T-helper 17 cell (primary cell): ENCODE measurements around the gene SH3BP4. TPM values are rescaled to one million over a fixed set of nuclear protein-coding genes. Genes with fewer than 3 reads are reported as not detected.

ENCODE experiments used
- ATAC-seq: fragments of 150-1000 bp; cut with Tn5 transposase; 2 replicates; pipeline ENCODE4 v1.10.0; 2021; ENCODE audit warnings: mild to moderate bottlenecking, moderate library complexity
- DNase-seq, 3 donors: peaks; one replicate each; pipeline versions ENCODE4 v3.0.0 to v3.0.0-alpha.2; 2020 to 2021
- H3K9me3 ChIP-seq: one replicate; pipeline ENCODE4 v1.7.0; 2013; ENCODE audit warnings: low read length, mild to moderate bottlenecking; ENCODE audit not compliant: control insufficient read depth, poor library complexity, severe bottlenecking
- H3K27ac Mint-ChIP-seq: one replicate; pipeline ENCODE4 v1.8.0; 2022; ENCODE audit warnings: mild to moderate bottlenecking, moderate library complexity, mixed read lengths
- H3K27me3 Mint-ChIP-seq: one replicate; pipeline ENCODE4 v1.8.0; 2022; ENCODE audit warnings: mixed read lengths
- H3K36me3 Mint-ChIP-seq: one replicate; pipeline ENCODE4 v1.8.0; 2022; ENCODE audit warnings: low read depth, mixed read lengths
- H3K4me1 Mint-ChIP-seq: one replicate; pipeline ENCODE4 v1.8.0; 2022; ENCODE audit warnings: mild to moderate bottlenecking, mixed read lengths
- H3K4me3 Mint-ChIP-seq: one replicate; pipeline ENCODE4 v1.8.0; 2022; ENCODE audit warnings: mild to moderate bottlenecking, moderate library complexity, mixed read lengths
- total RNA-seq, 4 donors: library from RNA in 2 of 4; stranded (reverse) in 2 of 4; gene quantifications; one replicate each; pipeline ENCODE4 v1.2.3 and lab custom pipeline; 2022 to 2026

Gene SH3BP4
- total RNA-seq, 2 donors from 2014 or later = 0.15 to 0.94 TPM

DNA sequence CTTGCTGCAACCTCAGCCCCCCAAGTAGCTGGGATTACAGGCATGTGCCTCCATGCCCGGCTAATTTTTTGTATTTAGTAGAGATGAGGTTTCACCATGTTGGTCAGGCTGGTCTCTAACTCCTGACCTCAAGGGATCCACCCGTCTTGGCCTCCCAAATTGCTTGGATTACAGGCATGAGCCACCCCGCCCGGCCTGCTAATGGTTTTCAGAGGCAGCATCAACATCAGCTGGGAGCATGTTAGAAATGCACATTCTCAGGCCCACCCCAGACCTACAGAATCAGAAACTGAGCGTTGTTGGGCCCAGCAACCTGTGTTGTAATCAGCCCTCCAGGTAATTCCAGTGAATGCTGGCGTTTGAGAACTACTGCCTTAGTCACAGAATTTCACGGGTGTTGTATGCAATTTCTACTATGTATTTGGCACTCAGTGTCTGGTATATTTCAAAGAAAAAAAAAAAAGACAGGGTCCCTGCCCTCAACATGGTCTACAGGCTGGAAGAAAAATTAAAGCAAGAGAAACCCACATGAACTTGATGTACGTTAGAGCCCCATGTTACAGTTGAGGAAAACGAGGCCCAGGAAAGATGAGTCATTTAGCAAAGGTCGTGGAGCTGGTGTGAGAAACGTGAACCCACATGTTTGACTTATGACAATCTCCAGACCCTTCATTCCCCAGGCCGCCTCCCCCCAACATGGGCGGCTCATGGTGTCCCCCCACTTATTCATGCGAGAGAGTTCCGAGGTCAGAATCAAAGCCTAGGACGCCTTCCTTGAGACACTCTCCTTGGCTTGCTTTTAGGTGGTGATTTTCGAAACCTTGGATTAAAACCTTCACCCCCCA is 35.3 kb downstream of the SH3BP4 start:
- DNase-seq (no peak), ATAC-seq (no peak)
- Mint-ChIP-seq H3K4me1 (no peaks in the 10 kb centered on the region), H3K4me3 (no peak overlapping the region), H3K27ac (no peak overlapping the region), H3K27me3 (peaks cover 31% of the 10 kb centered on the region), H3K36me3 (no peaks in the 10 kb centered on the region)
- no peaks in the 10 kb centered on the region for H3K9me3 ChIP-seq

DNA sequence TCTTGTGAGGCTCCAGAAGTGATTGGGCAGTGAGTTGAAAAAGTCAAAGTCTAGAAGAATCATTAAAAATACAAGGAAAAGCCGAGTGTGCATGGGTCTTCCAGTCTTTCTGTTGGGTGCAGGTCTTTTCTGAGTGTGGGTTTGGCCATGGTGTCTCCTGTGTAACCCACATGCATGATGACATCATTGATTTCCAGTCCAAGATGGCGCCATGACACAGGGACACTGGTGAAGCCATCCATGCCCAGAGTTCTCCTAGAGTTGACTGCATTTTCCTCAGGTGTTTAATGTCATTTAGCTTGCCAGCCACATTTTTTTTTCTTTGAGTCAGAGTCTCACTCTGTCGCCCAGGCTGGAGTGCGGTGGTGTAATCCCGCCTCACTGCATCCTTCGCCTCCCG is 35.9 kb downstream of the SH3BP4 start:
- Mint-ChIP-seq H3K4me1 (no peaks in the 10 kb centered on the region), H3K27ac (no peak overlapping the region), H3K36me3 (no peaks in the 10 kb centered on the region), H3K4me3 (no peak overlapping the region), H3K27me3 (peaks cover 31% of the 10 kb centered on the region)
- no peak for ATAC-seq
- no peaks in the 10 kb centered on the region for H3K9me3 ChIP-seq
- no peak for DNase-seq

DNA sequence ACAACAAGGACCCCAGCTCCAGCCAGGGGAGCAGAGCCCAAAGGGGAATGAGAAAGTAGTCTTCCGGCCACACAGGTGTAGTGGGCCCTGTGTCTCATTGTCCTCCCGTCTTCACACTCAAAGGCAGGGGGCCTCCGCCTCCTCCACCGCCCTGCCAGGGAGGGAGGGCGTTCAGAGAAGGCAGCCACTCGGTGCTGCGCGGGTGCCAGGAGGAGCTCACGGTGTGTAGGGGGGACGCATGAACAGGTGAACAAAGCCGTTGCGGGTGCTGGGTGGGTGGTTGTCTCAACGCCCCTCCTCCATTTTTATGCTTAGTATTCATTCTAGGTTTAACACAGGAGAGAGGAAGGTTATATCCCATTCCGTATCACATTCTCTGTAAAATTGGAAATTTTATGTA is 36.7 kb downstream of the SH3BP4 start:
- Mint-ChIP-seq H3K27me3 (peaks cover 31% of the 10 kb centered on the region), H3K36me3 (no peaks in the 10 kb centered on the region), H3K4me1 (no peaks in the 10 kb centered on the region), H3K4me3 (no peak overlapping the region), H3K27ac (no peak overlapping the region)
- DNase-seq (no peak), ATAC-seq (no peak)
- H3K9me3 ChIP-seq = no peaks in the 10 kb centered on the region

DNA sequence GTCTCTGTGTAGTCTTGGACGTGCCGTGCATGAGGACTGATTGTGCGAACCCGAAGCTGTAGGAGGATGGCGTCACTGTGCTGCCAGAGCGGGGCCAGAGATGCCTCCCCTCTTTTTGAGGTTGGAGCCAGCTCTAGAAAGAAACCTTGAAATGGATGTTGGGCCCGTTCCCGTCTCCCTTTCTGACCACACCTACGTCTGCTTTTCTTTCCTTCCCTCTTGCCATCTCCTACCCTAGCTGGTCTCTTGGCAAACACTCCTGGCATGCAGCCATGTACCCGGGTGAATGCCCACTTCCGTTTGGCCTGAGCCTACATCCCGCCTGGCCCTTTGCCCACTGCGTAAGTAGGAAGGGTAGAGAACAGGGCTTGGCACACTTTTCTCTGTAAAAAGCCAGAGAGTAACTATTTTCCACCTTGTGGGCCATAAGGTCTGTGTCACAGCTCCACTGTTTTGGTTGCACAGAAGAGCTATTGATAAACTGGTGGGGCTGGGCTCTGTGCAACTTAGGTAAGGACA is 37.4 kb downstream of the SH3BP4 start:
- Mint-ChIP-seq H3K27me3 (peaks cover 32% of the 10 kb centered on the region), H3K4me3 (no peak overlapping the region), H3K27ac (no peak overlapping the region), H3K4me1 (peaks cover 4% of the 10 kb centered on the region), H3K36me3 (no peaks in the 10 kb centered on the region)
- no peak for ATAC-seq
- no peak for DNase-seq
- H3K9me3 ChIP-seq = no peaks in the 10 kb centered on the region

DNA sequence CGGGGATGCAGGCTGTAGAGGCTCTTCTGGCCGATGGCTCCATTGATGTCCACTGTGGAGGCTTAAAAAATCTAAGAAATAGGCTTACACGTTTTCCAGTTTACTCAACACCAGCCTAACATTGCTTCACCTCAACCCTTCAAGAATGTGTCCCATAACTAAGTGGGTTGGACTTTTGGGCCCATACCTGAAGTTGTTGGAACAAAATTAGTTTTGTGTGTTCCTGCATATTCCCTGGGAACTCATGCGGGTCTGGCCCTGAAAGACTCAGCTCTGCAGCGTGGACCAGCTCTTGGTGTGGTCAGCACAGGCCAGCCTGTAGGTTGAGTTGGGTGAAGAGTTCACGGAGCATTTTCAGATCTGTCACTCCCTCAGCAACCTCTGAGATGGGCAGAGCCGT is 38.5 kb downstream of the SH3BP4 start:
- Mint-ChIP-seq H3K27ac (no peak overlapping the region), H3K36me3 (no peaks in the 10 kb centered on the region), H3K27me3 (peaks cover 39% of the 10 kb centered on the region), H3K4me1 (peaks cover 7% of the 10 kb centered on the region), H3K4me3 (no peak overlapping the region)
- DNase-seq = no peak
- no peak for ATAC-seq
- H3K9me3 ChIP-seq = no peaks in the 10 kb centered on the region

DNA sequence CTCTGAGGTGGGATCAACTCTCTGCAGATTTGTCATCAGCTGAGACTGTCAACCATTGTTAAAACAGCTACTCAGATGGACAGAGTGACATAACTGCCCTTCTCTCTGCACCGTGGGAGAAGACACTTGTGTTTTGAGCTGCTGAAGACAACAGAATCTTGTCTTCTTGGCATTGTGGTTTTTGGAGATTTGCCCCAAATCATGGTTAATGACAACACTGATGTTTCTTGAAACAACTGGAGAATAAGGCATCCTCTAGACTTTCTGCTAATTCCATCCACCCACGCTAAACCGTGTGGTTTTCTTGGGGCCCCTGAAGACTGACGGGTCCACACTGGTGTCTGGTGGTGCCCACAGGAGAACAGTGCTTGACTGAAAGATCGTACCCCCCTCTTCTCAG is 39.5 kb downstream of the SH3BP4 start:
- peaks cover 45% of the 10 kb centered on the region for H3K27me3 Mint-ChIP-seq
- DNase-seq (no peak), ATAC-seq (no peak)
- H3K4me3 Mint-ChIP-seq = no peak overlapping the region
- peaks cover 7% of the 10 kb centered on the region for H3K4me1 Mint-ChIP-seq
- no peaks in the 10 kb centered on the region for H3K36me3 Mint-ChIP-seq
- H3K27ac Mint-ChIP-seq = no peak overlapping the region
- H3K9me3 ChIP-seq = no peaks in the 10 kb centered on the region

DNA sequence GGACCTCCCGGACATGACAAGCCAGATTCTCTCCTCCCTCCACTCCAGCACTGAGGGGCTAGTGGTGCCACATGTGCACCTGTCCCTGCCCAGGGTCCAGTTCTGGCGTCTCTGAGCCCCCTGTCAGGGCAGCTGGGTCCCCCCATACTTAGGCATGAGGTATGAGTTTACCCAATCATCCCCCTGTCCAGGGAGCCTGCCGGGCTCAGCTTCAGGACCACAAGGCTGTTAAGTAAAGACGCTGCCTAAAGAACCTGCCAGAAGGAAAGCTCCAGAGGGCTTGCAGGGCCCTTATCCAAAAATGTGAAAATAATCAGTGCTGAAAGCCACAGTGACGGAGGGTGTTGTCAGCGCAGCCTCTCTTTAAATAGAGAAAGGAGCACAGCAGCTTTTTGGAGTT is 40.0 kb downstream of the SH3BP4 start:
- Mint-ChIP-seq H3K36me3 (no peaks in the 10 kb centered on the region), H3K27me3 (peaks cover 45% of the 10 kb centered on the region), H3K27ac (no peak overlapping the region), H3K4me3 (no peak overlapping the region), H3K4me1 (peaks cover 7% of the 10 kb centered on the region)
- no peak for DNase-seq
- no peak for ATAC-seq
- H3K9me3 ChIP-seq = no peaks in the 10 kb centered on the region

DNA sequence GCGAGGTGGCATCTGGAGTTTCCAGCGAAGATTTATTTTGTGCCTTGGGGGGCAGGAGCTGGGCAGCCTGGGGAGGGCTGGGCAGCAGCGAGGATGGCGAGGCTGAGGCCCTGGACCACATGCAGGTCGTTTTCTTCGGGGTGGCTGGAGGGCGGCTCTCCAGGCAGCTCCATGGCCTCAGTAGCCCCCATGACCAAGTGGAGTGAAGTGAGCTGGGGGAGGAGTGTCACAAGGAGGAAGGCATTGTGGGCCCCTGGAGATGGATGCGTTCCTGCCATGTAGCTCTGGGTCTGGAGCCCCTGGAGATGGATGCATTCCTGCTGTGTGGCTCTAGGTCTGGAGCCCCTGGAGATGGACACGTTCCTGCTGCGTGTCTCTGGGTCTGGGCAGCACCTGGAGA is 40.4 kb downstream of the SH3BP4 start:
- ATAC-seq = no peak
- Mint-ChIP-seq H3K4me1 (peaks cover 7% of the 10 kb centered on the region), H3K27ac (no peak overlapping the region), H3K4me3 (no peak overlapping the region), H3K27me3 (peaks cover 45% of the 10 kb centered on the region), H3K36me3 (no peaks in the 10 kb centered on the region)
- no peak for DNase-seq
- H3K9me3 ChIP-seq = no peaks in the 10 kb centered on the region

DNA sequence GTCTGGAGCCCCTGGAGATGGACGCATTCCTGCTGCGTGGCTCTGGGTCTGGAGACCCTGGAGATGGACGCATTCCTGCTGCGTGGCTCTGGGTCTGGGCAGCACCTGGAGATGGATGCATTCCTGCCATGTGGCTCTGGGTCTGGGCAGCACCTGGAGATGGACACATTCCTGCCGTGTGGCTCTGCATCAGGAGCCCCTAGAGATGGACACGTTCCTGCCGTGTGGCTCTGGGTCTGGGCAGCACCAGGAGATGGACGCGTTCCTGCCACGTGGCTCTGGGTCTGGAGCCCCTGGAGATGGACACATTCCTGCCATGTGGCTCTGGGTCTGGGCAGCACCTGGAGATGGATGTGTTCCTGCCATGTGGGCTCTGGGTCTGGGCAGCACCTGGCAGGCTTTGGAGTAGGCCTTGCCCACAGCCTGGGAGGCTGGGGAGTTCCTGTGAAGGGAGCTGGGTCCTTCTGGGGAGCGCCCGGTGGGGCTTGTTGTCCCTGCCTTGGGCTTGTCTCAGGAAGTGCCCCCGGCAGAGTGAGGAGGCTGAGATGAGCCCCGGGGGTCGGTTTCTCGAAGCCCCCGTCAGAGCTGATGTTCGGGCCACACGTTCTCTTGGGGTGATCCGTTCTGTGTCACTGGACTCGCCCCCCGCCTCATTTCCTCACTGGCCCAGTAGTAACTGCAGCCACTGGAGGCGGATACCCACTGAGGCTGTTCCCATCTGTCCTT is 41.0 kb downstream of the SH3BP4 start:
- Mint-ChIP-seq H3K27me3 (peaks cover 45% of the 10 kb centered on the region), H3K27ac (no peak overlapping the region), H3K36me3 (no peaks in the 10 kb centered on the region), H3K4me3 (no peak overlapping the region), H3K4me1 (peaks cover 7% of the 10 kb centered on the region)
- ATAC-seq (no peak), DNase-seq (no peak)
- H3K9me3 ChIP-seq = no peaks in the 10 kb centered on the region

DNA sequence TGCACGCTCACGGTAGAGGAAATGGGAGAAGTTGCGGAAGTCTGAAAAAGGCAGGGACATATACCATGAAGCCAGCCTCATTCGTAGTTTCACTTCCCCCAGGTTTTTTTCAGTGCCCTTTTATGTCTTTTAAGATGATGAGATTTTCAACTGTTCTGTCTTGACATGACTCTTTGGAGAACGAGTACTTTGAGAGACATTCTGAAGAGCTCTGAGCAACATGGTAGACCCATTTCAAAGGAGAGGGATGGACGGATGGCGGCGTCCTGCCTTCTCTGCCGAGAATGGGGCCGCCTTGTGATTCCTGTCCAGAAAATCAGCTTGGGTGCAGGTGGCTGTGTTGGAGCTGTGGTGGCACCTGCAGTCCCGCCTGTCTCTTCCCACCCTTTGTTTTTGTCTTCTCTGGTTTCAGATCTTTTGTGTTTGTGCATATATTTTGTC is 41.7 kb downstream of the SH3BP4 start:
- Mint-ChIP-seq H3K4me1 (peaks cover 7% of the 10 kb centered on the region), H3K27me3 (peaks cover 45% of the 10 kb centered on the region), H3K4me3 (no peak overlapping the region), H3K36me3 (no peaks in the 10 kb centered on the region), H3K27ac (no peak overlapping the region)
- DNase-seq (no peak), ATAC-seq (no peak)
- no peaks in the 10 kb centered on the region for H3K9me3 ChIP-seq

DNA sequence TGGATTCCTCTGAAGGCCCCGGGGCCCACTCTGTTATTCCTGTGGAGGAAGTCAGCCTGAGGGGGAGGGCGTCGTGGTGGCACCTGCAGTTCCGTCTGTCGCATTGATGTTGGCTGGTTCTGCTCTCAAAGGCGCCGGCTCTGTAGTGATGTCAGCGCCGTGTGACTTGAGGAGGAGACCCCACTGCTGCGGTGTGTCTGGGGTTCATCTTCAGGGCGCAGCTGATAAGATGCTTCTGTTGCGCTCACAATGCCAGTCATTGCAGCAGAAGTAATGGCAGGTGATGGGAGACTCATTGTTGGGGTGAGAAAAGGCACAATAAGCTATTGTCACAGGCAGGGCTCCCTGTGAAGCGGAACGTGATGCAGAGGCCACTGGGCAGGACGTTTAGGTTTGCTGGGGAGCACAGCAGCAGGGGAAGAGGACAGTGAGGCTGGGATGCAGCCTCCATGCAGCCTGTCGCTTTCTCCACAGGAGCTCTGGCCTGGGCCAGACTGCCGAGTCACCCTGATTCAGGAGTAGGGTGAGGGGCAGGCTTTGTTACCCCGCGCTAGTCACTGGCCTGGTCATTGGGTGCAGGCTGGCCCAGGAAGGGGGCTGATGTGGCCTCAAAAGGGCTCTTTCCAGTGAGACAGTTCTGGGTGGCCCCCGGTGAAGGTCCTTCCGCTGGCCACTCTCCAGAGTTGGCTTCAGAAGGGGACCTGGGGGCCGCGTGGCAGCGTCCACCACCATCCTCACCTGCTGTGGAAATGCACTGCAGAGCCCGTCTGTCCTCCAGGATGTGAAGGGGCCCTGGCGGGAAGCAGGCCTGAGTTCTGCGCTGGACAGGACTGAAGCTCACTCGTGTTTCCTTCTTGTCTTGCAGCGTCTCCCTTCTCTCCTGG is 42.9 kb downstream of the SH3BP4 start:
- Mint-ChIP-seq H3K27me3 (peaks cover 43% of the 10 kb centered on the region), H3K4me1 (peaks cover 7% of the 10 kb centered on the region), H3K27ac (no peak overlapping the region), H3K4me3 (no peak overlapping the region), H3K36me3 (no peaks in the 10 kb centered on the region)
- ATAC-seq (no peak), DNase-seq (no peak)
- H3K9me3 ChIP-seq = no peaks in the 10 kb centered on the region

DNA sequence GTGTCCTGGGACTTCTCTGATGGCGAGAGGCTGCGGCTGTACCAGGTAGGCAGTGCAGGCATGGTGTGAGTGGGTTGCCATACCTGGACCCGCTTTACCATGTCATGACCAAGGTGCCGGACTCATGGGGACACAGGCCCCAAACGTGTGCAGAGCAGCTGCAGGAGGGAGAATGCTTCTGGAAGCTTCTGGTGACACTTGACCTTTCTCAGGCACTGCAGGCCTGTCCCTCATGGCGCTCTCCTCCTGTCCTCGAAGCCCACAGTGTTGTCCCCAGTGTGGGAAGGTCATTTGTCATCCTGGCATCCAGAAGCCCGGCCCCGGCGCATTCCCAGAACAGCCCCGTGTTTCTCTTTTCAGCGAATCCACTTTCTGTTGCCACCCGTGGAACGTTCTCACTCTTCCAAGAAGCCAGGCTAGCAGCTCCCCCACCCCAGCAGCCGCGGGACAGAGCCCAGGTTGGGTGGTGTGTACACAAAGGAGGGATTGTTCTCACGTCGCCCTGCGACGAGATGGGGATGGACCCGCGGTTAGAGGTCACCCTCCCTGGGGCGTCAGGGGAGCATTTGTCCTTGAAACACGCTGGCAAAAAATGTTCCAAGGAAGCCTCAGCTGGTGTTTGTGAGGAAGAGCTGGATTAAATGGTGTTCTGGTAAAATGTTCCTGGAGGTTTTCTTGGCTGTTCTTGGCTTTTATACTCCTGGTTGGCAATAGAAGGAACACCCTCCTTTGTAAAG is 43.7 kb downstream of the SH3BP4 start:
- H3K27ac Mint-ChIP-seq = no peak overlapping the region
- H3K9me3 ChIP-seq = no peaks in the 10 kb centered on the region
- peaks cover 7% of the 10 kb centered on the region for H3K4me1 Mint-ChIP-seq
- H3K36me3 Mint-ChIP-seq = no peaks in the 10 kb centered on the region
- no peak for DNase-seq
- no peak for ATAC-seq
- H3K4me3 Mint-ChIP-seq = no peak overlapping the region
- peaks cover 40% of the 10 kb centered on the region for H3K27me3 Mint-ChIP-seq
